ENCODE data around the gene BICD1.

GRCh38 chr12:32235251-32235650 is 128.6 kb downstream of the BICD1 start:
- TF ChIP-seq CTCF (conservative IDR thresholded peaks at IDR 0.05 in 1 of 2, IDR thresholded peaks at IDR 0.05 in 1 of 2; ENCODE audit: low read depth in 1 of 2, low read length in 2 of 2) (no peak), EZH2 (IDR thresholded peaks at IDR 0.05; ENCODE audit: low read length, missing control alignments) (no peak)
